ENCODE measurements around the gene CRAT.

The CRAT gene

GRCh38 chr9:129076640-129077037 is 34.0 kb downstream of the CRAT start:
- no peak for FAIRE-seq

DNA sequence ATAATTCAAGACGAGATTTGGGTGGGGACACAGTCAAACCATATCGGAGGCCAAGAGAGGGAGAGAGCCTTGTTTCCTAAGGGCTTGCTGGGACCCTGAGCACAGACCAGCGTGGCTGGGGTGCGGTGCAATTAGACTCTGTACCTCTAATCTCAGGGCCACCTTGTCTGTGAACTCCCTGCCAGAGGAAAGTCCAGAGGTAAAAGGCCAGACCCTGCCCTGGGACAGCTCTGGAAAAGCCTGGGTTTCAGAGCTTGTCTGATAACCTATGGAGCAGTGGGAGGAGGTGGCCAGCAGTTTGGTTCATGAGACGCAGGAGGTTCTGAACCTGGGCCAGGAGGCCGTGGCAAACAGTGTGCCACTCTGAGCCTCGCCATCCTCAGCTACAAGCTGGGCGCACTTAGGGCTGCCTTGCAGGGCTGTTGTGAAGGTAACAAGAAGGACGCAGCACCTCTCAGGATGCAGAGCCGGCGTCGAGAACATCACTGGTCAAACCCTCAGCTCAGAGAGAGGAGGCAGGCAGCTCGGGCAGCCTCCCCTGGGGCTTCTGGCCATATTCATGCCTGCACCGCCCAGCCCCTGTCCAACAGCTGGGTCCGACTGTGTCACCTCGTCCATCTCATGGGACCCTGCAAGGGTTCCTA is 34.5 kb downstream of the CRAT start:
- TF ChIP-seq POLR2AphosphoS5 (IDR thresholded peaks at IDR 0.05; ENCODE audit: low read depth, low read length) (no peak), TAF1 (IDR thresholded peaks at IDR 0.05; ENCODE audit: borderline replicate concordance, low read depth, low read length) (no peak), POLR2A (IDR thresholded peaks at IDR 0.05; ENCODE audit: low read depth, low read length) (no peak)
- DNase-seq (ENCODE audit: insufficient read length) (no peak), FAIRE-seq (no peak)

More at GRCh38 chr9:129076640-129077037, 34.0 kb downstream of the CRAT start:
- no peak for TF ChIP-seq TAF1 (IDR thresholded peaks at IDR 0.05; ENCODE audit: borderline replicate concordance, low read depth, low read length)
- DNase-seq (ENCODE audit: insufficient read length), result no peak

DNA sequence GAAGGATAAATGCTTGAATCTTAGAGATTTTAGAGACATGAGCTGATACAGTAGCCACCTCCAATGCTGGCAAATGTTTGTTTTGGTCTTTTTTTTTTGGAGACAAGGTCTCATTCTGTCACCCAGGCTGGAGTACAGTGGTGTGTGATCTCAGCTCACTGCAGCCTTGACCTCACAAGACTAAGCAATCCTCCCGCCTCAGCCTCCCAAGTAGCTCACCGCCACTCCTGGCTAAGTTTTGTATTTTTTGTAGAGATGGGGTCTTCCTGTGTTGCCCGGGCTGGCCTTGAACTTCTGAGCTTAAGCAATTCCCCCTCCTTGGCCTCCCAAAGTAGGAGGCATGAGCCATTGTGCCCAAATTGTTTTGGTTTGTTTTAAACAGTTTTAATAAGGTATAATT is 36.5 kb downstream of the CRAT start:
- no peak for FAIRE-seq

GRCh38 chr9:129073404-129073803 is 37.2 kb downstream of the CRAT start:
- FAIRE-seq (no peak), DNase-seq (ENCODE audit: insufficient read length) (no peak)
- TF ChIP-seq TAF1 (IDR thresholded peaks at IDR 0.05; ENCODE audit: borderline replicate concordance, low read depth, low read length) (no peak), POLR2A (IDR thresholded peaks at IDR 0.05; ENCODE audit: low read depth, low read length) (no peak)

More for the DNA sequence above, 36.5 kb downstream of the CRAT start:
- no peak for DNase-seq (ENCODE audit: insufficient read length)
- TF ChIP-seq POLR2A (IDR thresholded peaks at IDR 0.05; ENCODE audit: low read depth, low read length) (no peak), POLR2AphosphoS5 (IDR thresholded peaks at IDR 0.05; ENCODE audit: low read depth, low read length) (no peak), TAF1 (IDR thresholded peaks at IDR 0.05; ENCODE audit: borderline replicate concordance, low read depth, low read length) (no peak)

DNA sequence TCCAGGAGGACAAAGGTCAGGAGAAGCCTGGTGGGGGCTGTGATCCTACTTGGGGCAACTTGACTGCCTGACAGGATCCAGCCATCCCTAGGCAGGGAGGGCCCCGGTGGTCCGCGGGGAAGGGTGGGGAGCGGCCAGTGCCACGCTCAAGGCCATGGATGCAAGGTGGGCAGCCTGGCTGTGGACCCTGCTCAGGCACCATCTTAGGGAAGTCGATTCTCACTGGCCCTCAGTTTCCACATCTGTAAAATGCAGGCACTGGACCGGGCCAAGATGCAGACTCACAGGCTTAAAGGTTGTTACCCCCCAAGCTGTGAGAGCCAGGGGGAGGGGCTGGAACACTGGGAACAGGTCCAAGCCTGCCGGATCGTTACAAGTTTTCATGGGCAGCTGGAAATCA is 38.4 kb downstream of the CRAT start:
- TF ChIP-seq POLR2A (IDR thresholded peaks at IDR 0.05; ENCODE audit: low read depth, low read length) (no peak), POLR2AphosphoS5 (IDR thresholded peaks at IDR 0.05; ENCODE audit: low read depth, low read length) (no peak), TAF1 (IDR thresholded peaks at IDR 0.05; ENCODE audit: borderline replicate concordance, low read depth, low read length) (no peak)
- no peak for FAIRE-seq
- DNase-seq (ENCODE audit: insufficient read length), result no peak

DNA sequence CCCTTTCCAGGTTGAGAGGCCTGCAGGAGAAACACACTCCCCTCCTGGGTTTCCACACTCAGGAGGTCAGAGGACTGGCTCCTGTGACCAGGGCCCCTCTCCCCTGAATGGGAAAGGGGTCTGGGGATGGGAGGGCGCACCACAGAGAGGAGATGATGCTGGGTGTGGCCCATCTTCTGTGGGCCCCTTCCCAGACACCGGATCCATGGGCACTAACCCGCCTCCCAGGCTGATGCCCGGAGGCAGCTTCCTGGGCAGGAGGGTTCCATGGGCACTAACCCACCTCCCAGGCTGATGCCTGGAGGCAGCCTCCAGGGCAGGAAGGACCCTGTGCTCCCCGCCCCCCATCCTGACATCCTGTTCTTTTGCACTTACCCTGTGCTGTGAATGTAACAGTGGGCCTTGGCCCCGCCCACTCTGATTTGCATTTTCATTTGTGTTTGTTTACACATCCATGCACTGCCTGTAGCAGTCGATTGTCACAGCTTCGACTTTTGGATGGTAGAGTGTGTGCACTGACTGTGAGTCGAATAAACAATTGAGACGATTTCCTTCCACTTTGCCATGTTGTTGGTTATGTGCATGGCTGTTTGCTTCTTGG is 39.0 kb downstream of the CRAT start:
- FAIRE-seq (no peak), DNase-seq (ENCODE audit: insufficient read length) (no peak)
- TF ChIP-seq POLR2AphosphoS5 (IDR thresholded peaks at IDR 0.05; ENCODE audit: low read depth, low read length), result no peak
- no peak for TF ChIP-seq TAF1 (IDR thresholded peaks at IDR 0.05; ENCODE audit: borderline replicate concordance, low read depth, low read length)
- no peak for TF ChIP-seq POLR2A (IDR thresholded peaks at IDR 0.05; ENCODE audit: low read depth, low read length)

DNA sequence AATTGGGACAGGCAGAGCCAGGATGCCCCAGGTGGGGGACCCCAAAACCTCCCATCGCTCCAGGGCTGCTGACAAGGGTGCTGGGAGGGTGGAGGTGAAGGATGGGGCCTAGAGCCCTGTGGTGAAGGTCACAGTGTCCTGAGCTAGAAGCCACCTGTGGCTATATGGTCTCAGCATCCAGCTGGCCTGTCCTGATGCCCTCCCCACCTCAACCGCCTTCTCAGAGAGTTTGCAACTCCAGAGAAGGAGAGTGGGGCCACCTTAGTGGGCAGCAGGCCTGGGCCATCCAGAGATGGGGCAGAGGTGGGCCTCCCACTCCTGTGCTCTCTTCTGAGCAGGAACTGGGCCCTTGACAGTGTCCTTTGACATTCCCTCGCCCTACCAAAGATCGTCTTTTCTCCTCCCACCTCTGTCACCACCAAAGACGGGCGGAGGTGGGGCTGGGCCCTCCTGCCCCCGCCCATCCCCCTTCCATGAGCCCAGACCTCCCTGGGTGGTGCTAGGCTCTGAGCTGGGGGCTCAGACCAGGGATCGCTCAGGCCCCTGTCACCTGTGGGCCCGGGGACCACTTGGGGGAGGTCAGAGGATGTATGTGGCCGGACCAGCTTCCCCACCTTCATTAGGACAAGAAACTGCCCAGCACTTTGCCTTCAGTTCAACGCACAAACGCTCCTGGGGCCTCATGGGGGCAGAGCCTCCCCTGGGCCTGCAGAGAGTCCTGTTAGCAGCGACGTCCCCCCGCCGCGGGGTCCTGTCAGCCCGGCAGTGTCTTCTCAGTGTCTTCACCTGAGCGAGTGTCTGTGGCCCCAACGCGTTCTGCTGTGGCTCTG is 39.7 kb downstream of the CRAT start:
- DNase-seq (ENCODE audit: insufficient read length), result no peak
- TF ChIP-seq TAF1 (IDR thresholded peaks at IDR 0.05; ENCODE audit: borderline replicate concordance, low read depth, low read length), result no peak
- no peak for TF ChIP-seq POLR2AphosphoS5 (IDR thresholded peaks at IDR 0.05; ENCODE audit: low read depth, low read length)
- FAIRE-seq, result no peak

DNA sequence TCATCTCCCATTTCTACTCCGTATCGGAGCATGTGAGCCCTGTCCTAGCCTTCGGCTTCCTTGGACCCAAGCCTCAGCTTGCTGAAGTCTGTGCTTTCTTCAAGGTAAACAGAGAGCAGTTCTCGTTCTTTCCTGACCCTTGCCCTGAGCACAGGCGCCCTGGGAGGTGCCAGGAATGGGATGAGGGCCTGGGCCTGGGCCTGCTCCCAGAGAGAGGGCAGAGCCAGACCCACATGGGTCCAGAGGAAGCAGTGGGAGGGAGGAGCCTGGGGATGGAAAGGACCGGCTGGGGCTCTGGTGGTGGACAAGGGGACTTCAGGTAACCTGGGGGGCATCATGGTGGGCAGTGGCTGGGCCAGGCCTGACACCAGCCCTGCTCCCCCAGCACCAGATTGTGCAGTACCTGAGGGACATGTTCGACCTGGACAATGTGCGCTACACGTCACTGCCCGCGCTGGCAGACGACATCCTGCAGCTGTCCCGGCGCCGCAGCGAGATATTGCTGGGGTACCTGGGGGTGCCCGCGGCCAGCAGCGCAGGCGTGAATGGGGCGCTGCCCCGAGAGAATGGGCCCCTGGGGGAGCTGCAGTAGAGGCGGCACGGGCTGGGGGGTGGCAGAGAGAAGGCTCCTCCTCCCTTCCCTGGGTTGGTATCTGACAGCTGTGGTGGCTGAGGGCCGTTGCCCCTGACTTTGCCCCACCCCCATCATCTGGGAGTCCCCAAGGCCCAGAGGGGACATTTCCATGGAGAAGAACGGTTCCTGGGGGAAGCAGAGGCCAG is 40.5 kb downstream of the CRAT start:
- no peak for DNase-seq (ENCODE audit: insufficient read length)
- no peak for FAIRE-seq
- TF ChIP-seq POLR2AphosphoS5 (IDR thresholded peaks at IDR 0.05; ENCODE audit: low read depth, low read length) (no peak), TAF1 (IDR thresholded peaks at IDR 0.05; ENCODE audit: borderline replicate concordance, low read depth, low read length) (no peak), POLR2A (IDR thresholded peaks at IDR 0.05; ENCODE audit: low read depth, low read length) (no peak)

DNA sequence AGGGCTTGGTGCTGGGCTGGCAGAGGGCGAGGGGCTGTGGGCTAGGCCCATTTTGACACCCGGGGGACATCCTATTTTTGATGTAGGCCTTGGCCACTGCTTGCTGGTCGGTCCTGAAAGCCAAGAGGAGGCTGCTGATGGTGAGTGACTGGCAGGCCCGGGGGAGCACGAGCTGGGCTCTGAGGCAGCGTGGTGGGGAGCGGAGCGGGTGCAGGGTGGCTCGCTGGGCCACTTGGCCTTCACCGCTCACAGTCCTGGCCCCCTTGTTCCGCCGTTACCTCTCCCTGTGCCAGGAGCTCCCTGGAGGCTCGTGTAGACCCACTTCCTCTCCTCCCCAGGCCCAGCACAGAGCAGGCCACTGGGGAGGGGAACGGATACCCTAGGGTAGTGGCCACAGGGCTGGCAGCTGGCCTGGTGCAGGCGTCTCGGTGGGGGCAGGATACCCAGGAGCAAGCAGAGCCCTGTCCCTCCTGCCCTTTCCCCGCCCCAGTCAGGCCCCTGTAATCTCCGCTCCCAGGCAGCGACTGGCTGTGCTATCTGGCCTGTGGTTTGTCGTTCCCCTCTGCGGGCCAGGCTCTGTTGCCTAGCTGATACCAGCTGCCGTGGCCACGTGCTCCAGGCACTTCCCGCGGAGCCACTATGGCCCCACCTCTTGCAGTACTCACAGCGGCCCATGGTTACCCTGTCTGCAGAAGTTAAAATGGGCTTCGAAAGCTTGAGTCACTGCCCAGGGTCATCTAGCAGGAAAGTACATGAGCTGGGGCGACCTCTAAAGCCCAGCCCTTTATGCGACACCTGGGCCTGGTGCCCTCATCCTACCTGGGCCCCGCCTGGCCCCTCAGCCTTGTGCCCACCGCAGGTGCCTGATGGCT is 41.4 kb downstream of the CRAT start:
- TF ChIP-seq POLR2A (IDR thresholded peaks at IDR 0.05; ENCODE audit: low read depth, low read length) (no peak), POLR2AphosphoS5 (IDR thresholded peaks at IDR 0.05; ENCODE audit: low read depth, low read length) (no peak), TAF1 (IDR thresholded peaks at IDR 0.05; ENCODE audit: borderline replicate concordance, low read depth, low read length) (no peak)
- FAIRE-seq (no peak), DNase-seq (ENCODE audit: insufficient read length) (no peak)

GRCh38 chr9:129068110-129068509 is 42.5 kb downstream of the CRAT start:
- FAIRE-seq (no peak), DNase-seq (ENCODE audit: insufficient read length) (no peak)
- TF ChIP-seq POLR2AphosphoS5 (IDR thresholded peaks at IDR 0.05; ENCODE audit: low read depth, low read length), result no peak
- no peak for TF ChIP-seq POLR2A (IDR thresholded peaks at IDR 0.05; ENCODE audit: low read depth, low read length)
- TF ChIP-seq TAF1 (IDR thresholded peaks at IDR 0.05; ENCODE audit: borderline replicate concordance, low read depth, low read length), result no peak

All from GM12892 (cell line).